Measurements from ENCODE around the gene TLK2.

- TF ChIP-seq EZH2 (IDR thresholded peaks at IDR 0.05; ENCODE audit: low read length), result no peak
- TF ChIP-seq CTCF (optimal IDR thresholded peaks at IDR 0.05 in 1 of 3, IDR thresholded peaks at IDR 0.05 in 1 of 3, conservative IDR thresholded peaks at IDR 0.05 in 1 of 3; ENCODE audit: extremely low read depth in 1 of 3, insufficient read depth in 2 of 3, low read length in 3 of 3), result no peak
These were observed 112.7 kb downstream of the TLK2 start for GRCh38 chr17:62591333-62591732.

Measured in keratinocyte (primary cell).